Keratinocyte (primary cell): Measurements from ENCODE around the gene MYH13. TPM values are rescaled to one million over a fixed set of nuclear protein-coding genes. Genes with fewer than 3 reads are reported as not detected.

Source experiments
- DNase-seq: peaks from one replicate; pipeline ENCODE4 v3.0.0-alpha.2; 2011; ENCODE audit warnings: low read depth, missing footprints, low spot score
- FAIRE-seq: peaks from 2 replicates; lab custom pipeline; 2011; peaks lifted over from hg19 to GRCh38; lab: Jason Lieb, UNC
- H2AFZ ChIP-seq: 2 replicates; pipeline ENCODE4 v1.6.0; 2012; ENCODE audit warnings: low read length, control low read depth, inconsistent platforms; ENCODE audit not compliant: control insufficient read depth
- H3K27ac ChIP-seq: 2 replicates; pipeline ENCODE4 v1.5.1; 2011; ENCODE audit warnings: low read length; ENCODE audit not compliant: control insufficient read depth, insufficient read depth
- H3K27me3 ChIP-seq: 3 replicates; pipeline ENCODE4 v1.6.0; 2011; ENCODE audit warnings: low read length; ENCODE audit not compliant: control insufficient read depth, insufficient read depth; ENCODE audit errors: extremely low read depth
- H3K36me3 ChIP-seq, 2 experiments: 2 replicates in 1 of 2; 3 replicates in 1 of 2; pipeline ENCODE4 v1.5.1; 2011; ENCODE audit warnings: low read length in 2 of 2, mild to moderate bottlenecking in 1 of 2; ENCODE audit not compliant: control insufficient read depth in 2 of 2, insufficient read depth in 2 of 2; ENCODE audit errors: extremely low read depth in 1 of 2
- H3K4me1 ChIP-seq: 3 replicates; pipeline ENCODE4 v1.5.1; 2011; ENCODE audit warnings: low read length; ENCODE audit not compliant: control insufficient read depth, insufficient read depth; ENCODE audit errors: extremely low read depth
- H3K4me2 ChIP-seq: 3 replicates; pipeline ENCODE4 v1.6.0; 2011; ENCODE audit warnings: low read depth, low read length; ENCODE audit not compliant: control insufficient read depth, insufficient read depth; ENCODE audit errors: extremely low read depth
- H3K4me3 ChIP-seq, 3 experiments: fragments of 200-600 bp in 1 of 3; sonication (generic) in 1 of 3; 2 replicates in 2 of 3; 3 replicates in 1 of 3; pipeline ENCODE4 v1.5.1; 2011 to 2016; ENCODE audit warnings: low read length in 3 of 3, mild to moderate bottlenecking in 3 of 3, control low read depth in 2 of 3, inconsistent platforms in 1 of 3, low read depth in 1 of 3, mixed read lengths in 1 of 3, mixed run types in 1 of 3, moderate library complexity in 1 of 3; ENCODE audit not compliant: control insufficient read depth in 2 of 3, insufficient read depth in 2 of 3; ENCODE audit errors: extremely low read depth in 1 of 3
- H3K79me2 ChIP-seq: 2 replicates; pipeline ENCODE4 v1.6.0; 2012; ENCODE audit warnings: low read length; ENCODE audit not compliant: control insufficient read depth, insufficient read depth
- H3K9ac ChIP-seq: 3 replicates; pipeline ENCODE4 v1.6.0; 2011; ENCODE audit warnings: low read length; ENCODE audit not compliant: control insufficient read depth, insufficient read depth; ENCODE audit errors: extremely low read depth
- H3K9me1 ChIP-seq: 3 replicates; pipeline ENCODE4 v1.6.0; 2011; ENCODE audit warnings: low read length; ENCODE audit not compliant: control insufficient read depth, insufficient read depth; ENCODE audit errors: extremely low read depth
- H3K9me3 ChIP-seq: 2 replicates; pipeline ENCODE4 v1.5.1; 2012; ENCODE audit warnings: low read depth, low read length; ENCODE audit not compliant: control insufficient read depth
- H4K20me1 ChIP-seq: 3 replicates; pipeline ENCODE4 v1.6.0; 2011; ENCODE audit warnings: low read length; ENCODE audit not compliant: control insufficient read depth, insufficient read depth; ENCODE audit errors: extremely low read depth
- CTCF ChIP-seq, 3 experiments: IDR thresholded peaks in 1 of 3; conservative IDR thresholded peaks in 1 of 3; optimal IDR thresholded peaks in 1 of 3; 2 replicates in 2 of 3; 3 replicates in 1 of 3; pipeline versions ENCODE3 to v1.5.1; 2011; ENCODE audit warnings: low read length in 3 of 3, mild to moderate bottlenecking in 3 of 3, moderate library complexity in 2 of 3, control low read depth in 1 of 3, inconsistent platforms in 1 of 3; ENCODE audit not compliant: insufficient read depth in 2 of 3; ENCODE audit errors: extremely low read depth in 1 of 3
- EZH2 ChIP-seq: IDR thresholded peaks from one replicate; pipeline ENCODE4 v1.6.1; 2012; ENCODE audit warnings: inconsistent platforms, mild to moderate bottlenecking, low read length, moderate library complexity
- dilution Hi-C: fragments of 300-500 bp; cut with MboI; formaldehyde crosslinking; loops from one replicate; pipeline ENCODE4 v1.7.0; 2020; ENCODE audit warnings: low sequenced_read_pairs; ENCODE audit not compliant: extremely low pct_ligation_motif_present
- polyA plus RNA-seq, 5 experiments: library from polyadenylated mRNA; depleted of rRNA in 3 of 5; stranded (reverse) in 3 of 5; stranded (forward) in 1 of 5; unstranded in 1 of 5; fragments of >200 nt; gene quantifications; 1 replicate in 1 of 5; 2 replicates in 3 of 5; 3 replicates in 1 of 5; pipeline versions ENCODE4 v1.2.1 to v1.2.3, GENCODE V29; 2011 to 2012; ENCODE audit warnings: missing spikeins in 2 of 5, low read depth in 1 of 5, low replicate concordance in 1 of 5

The MYH13 gene
- polyA plus RNA-seq, 1 donor (not counting 4 experiments of a cell fraction or from before 2014, with no cell fraction given): not detected

GRCh38 chr17:10318535-10318934 lies 54.3 kb downstream of the MYH13 start:
- Histone ChIP-seq H3K36me3 (no peaks in the 10 kb centered on the region), H3K27me3 (no peaks in the 10 kb centered on the region), H3K9ac (no peak overlapping the region), H3K4me3 (no peak overlapping the region), H3K27ac (no peak overlapping the region), H3K4me1 (no peaks in the 10 kb centered on the region), H3K9me1 (no peaks in the 10 kb centered on the region), H3K79me2 (no peaks in the 10 kb centered on the region), H3K9me3 (no peaks in the 10 kb centered on the region), H4K20me1 (no peaks in the 10 kb centered on the region), H3K4me2 (no peak overlapping the region), H2AFZ (no peak overlapping the region)
- FAIRE-seq (no peak), DNase-seq (no peak)
- dilution Hi-C loops: no loop called here
- TF ChIP-seq EZH2 (no peak), CTCF (optimal IDR thresholded peaks at IDR 0.05 in 1 of 3, IDR thresholded peaks at IDR 0.05 in 1 of 3, conservative IDR thresholded peaks at IDR 0.05 in 1 of 3; ENCODE audit: extremely low read depth in 1 of 3, insufficient read depth in 2 of 3, low read length in 3 of 3) (no peak)

- no peaks in the 10 kb centered on the region for H3K27me3 ChIP-seq
- H3K9ac ChIP-seq: no peak overlapping the region
- H3K36me3 ChIP-seq: no peaks in the 10 kb centered on the region
- no peak overlapping the region for H2AFZ ChIP-seq
- no peaks in the 10 kb centered on the region for H3K9me1 ChIP-seq
- H3K9me3 ChIP-seq: no peaks in the 10 kb centered on the region
- no peak overlapping the region for H3K4me3 ChIP-seq
- no peaks in the 10 kb centered on the region for H3K79me2 ChIP-seq
- H3K4me1 ChIP-seq: no peaks in the 10 kb centered on the region
- H3K27ac ChIP-seq: no peak overlapping the region
- no peak overlapping the region for H3K4me2 ChIP-seq
- no peak for TF ChIP-seq EZH2
- TF ChIP-seq CTCF (optimal IDR thresholded peaks at IDR 0.05 in 1 of 3, IDR thresholded peaks at IDR 0.05 in 1 of 3, conservative IDR thresholded peaks at IDR 0.05 in 1 of 3; ENCODE audit: extremely low read depth in 1 of 3, insufficient read depth in 2 of 3, low read length in 3 of 3): no peak
- H4K20me1 ChIP-seq: no peaks in the 10 kb centered on the region
- FAIRE-seq (no peak), DNase-seq (no peak)
- dilution Hi-C loops: no loop called here
Measured at GRCh38 chr17:10317543-10317834, 55.3 kb downstream of the MYH13 start.
